Cardiac muscle cell (in vitro differentiated cells and primary cell): ENCODE measurements around the gene LEAP2. TPM values are rescaled to one million over a fixed set of nuclear protein-coding genes. Genes with fewer than 3 reads are reported as not detected.
A peak's percentile ranks its signal among the peaks of the same experiment; 100 is the strongest.

ENCODE experiments used
- DNase-seq, 2 donors: peaks; one replicate each; pipeline versions ENCODE4 v3.0.0 to v3.0.0-alpha.2; 2010 to 2017; ENCODE audit warnings: low read depth in 1 of 2, low spot score in 1 of 2
- H3K27ac ChIP-seq: fragments of 200-600 bp; sonication (generic); 2 replicates; pipeline ENCODE4 v1.5.1; 2016
- H3K27me3 ChIP-seq: fragments of 200-600 bp; sonication (generic); 2 replicates; pipeline ENCODE4 v1.6.0; 2016; ENCODE audit warnings: control low read depth
- H3K36me3 ChIP-seq: fragments of 200-600 bp; sonication (generic); 2 replicates; pipeline ENCODE4 v1.5.1; 2016; ENCODE audit warnings: control low read depth
- H3K4me1 ChIP-seq: fragments of 200-600 bp; sonication (generic); 2 replicates; pipeline ENCODE4 v1.8.1; 2017; ENCODE audit warnings: low read depth, mild to moderate bottlenecking, mixed run types
- H3K4me3 ChIP-seq: fragments of 200-600 bp; sonication (generic); 2 replicates; pipeline ENCODE4 v1.5.1; 2016; ENCODE audit warnings: mild to moderate bottlenecking
- H3K9me3 ChIP-seq: fragments of 200-600 bp; sonication (generic); 2 replicates; pipeline ENCODE4 v1.5.1; 2017; ENCODE audit warnings: low read depth, mild to moderate bottlenecking, control low read depth
- CTCF ChIP-seq: IDR thresholded peaks from 2 replicates; pipeline ENCODE4 v1.5.1; 2012; ENCODE audit warnings: low read depth, mild to moderate bottlenecking, low read length
- polyA plus RNA-seq: library from polyadenylated mRNA; unstranded; fragments of >200 nt; fragmentation: Nextera tagmentation; extraction: Ambion mirVana; gene quantifications from 2 replicates; pipeline ENCODE4 v1.2.1, GENCODE V29; 2016
- total RNA-seq: library from RNA; depleted of rRNA; stranded (reverse); fragments of >200 nt; gene quantifications from 2 replicates; pipeline ENCODE4 v1.2.3, GENCODE V29; 2016

Gene LEAP2
- total and polyA plus RNA-seq, 2 experiments from 2014 or later, result 1.5 to 3.1 TPM

- DNase-seq, result no peak
- Histone ChIP-seq H3K27me3 (no peaks in the 10 kb centered on the region), H3K36me3 (peaks cover 8% of the 10 kb centered on the region), H3K27ac (no peak overlapping the region), H3K4me1 (no peaks in the 10 kb centered on the region), H3K9me3 (no peaks in the 10 kb centered on the region), H3K4me3 (no peak overlapping the region)
- TF ChIP-seq CTCF, result no peak
Measured at GRCh38 chr5:132907161-132907560, 33.7 kb downstream of the LEAP2 start.

DNA sequence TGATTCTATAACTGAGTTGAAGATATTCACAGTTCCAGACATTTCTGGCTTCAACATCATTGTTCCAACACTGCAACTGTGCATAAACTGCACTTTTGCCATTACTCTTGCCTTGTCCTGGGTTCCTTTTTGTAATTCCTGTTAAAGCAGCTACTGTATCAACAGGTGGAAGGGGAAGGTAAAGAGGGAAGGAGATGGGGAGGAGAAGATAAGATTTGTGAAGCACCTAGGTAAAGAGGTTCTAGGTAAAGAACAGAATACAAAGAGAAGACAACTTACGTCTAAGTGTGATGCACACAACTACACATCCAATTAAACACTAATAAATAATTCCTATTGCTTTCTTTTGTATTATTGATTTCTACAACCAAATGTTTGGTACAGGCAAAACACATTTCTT, 36.2 kb downstream of the LEAP2 start:
- H3K27ac ChIP-seq, result peak overlapping the region; percentile 30
- DNase-seq, result no peak
- no peak for TF ChIP-seq CTCF
- peaks cover 9% of the 10 kb centered on the region for H3K36me3 ChIP-seq
- no peak overlapping the region for H3K4me3 ChIP-seq
- H3K4me1 ChIP-seq, result no peaks in the 10 kb centered on the region
- H3K27me3 ChIP-seq, result no peaks in the 10 kb centered on the region
- no peaks in the 10 kb centered on the region for H3K9me3 ChIP-seq

- H3K27ac ChIP-seq, result no peak overlapping the region
- H3K4me3 ChIP-seq, result no peak overlapping the region
- peak in 1 of 2 donors; percentile 6 for DNase-seq
- H3K27me3 ChIP-seq, result no peaks in the 10 kb centered on the region
- H3K36me3 ChIP-seq, result peaks cover 13% of the 10 kb centered on the region
- no peak for TF ChIP-seq CTCF
- no peaks in the 10 kb centered on the region for H3K9me3 ChIP-seq
- no peaks in the 10 kb centered on the region for H3K4me1 ChIP-seq
Measured at GRCh38 chr5:132915681-132916080, 42.2 kb downstream of the LEAP2 start.

DNA sequence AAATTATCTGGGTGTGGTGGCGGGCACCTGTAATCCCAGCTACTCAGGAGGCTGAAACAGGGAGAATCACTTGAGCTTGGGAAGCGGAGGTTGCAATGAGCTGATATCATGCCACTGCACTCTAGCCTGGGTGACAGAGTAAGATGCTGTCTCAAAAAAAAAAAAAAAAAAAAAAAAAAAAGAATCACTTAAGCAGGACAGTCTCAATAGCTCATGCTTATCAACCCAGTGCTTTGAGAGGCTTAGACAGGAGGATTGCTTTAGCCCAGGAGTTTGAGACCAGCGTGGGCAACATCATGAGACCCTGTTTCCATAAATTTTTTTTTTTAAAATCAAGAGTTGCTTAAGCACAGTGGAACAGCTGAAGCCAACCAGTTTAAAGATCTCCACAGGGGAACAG, 42.6 kb downstream of the LEAP2 start:
- Histone ChIP-seq H3K4me3 (no peak overlapping the region), H3K27ac (no peak overlapping the region), H3K27me3 (no peaks in the 10 kb centered on the region), H3K36me3 (peaks cover 13% of the 10 kb centered on the region), H3K9me3 (no peaks in the 10 kb centered on the region), H3K4me1 (no peaks in the 10 kb centered on the region)
- TF ChIP-seq CTCF, result no peak
- DNase-seq, result no peak

Other genes with a start within 250 kb of the LEAP2 start
- not detected in 2 replicates for gene IL13, start 215.5 kb upstream of the LEAP2 start, total RNA-seq
- gene IL13, start 215.5 kb upstream of the LEAP2 start, polyA plus RNA-seq, result not detected in 2 replicates
- not detected in 2 replicates for gene IL4, start 199.7 kb upstream of the LEAP2 start, total RNA-seq
- gene IL4, start 199.7 kb upstream of the LEAP2 start, polyA plus RNA-seq, result not detected in 2 replicates
- gene KIF3A, start 136.1 kb upstream of the LEAP2 start, total RNA-seq, result 4.8 and 5.4 TPM in 2 replicates
- 10.5 and 13.4 TPM in 2 replicates for gene KIF3A, start 136.1 kb upstream of the LEAP2 start, polyA plus RNA-seq
- not detected in 2 replicates for gene CCNI2, start 126.2 kb upstream of the LEAP2 start, total RNA-seq
- gene CCNI2, start 126.2 kb upstream of the LEAP2 start, polyA plus RNA-seq, result 0.66 and 0.97 TPM in 2 replicates
- gene SEPTIN8, start 96.4 kb upstream of the LEAP2 start, total RNA-seq, result 41.0 and 51.9 TPM in 2 replicates
- gene SEPTIN8, start 96.4 kb upstream of the LEAP2 start, polyA plus RNA-seq, result 18.6 and 24.4 TPM in 2 replicates
- gene SOWAHA, start 60.4 kb upstream of the LEAP2 start, total RNA-seq, result 0.14 TPM in 1 of 2 replicates, not detected in the other
- gene SOWAHA, start 60.4 kb upstream of the LEAP2 start, polyA plus RNA-seq, result not detected in 2 replicates
- gene SHROOM1, start 43.0 kb upstream of the LEAP2 start, total RNA-seq, result 8.1 and 9.8 TPM in 2 replicates
- gene SHROOM1, start 43.0 kb upstream of the LEAP2 start, polyA plus RNA-seq, result 13.3 TPM in 2 replicates
- gene GDF9, start 7.2 kb upstream of the LEAP2 start, total RNA-seq, result 0.14 and 0.45 TPM in 2 replicates
- gene GDF9, start 7.2 kb upstream of the LEAP2 start, polyA plus RNA-seq, result 1.8 TPM in 1 of 2 replicates, not detected in the other
- 97.0 and 217 TPM in 2 replicates for gene UQCRQ, start 7.0 kb upstream of the LEAP2 start, total RNA-seq
- gene UQCRQ, start 7.0 kb upstream of the LEAP2 start, polyA plus RNA-seq, result 949 and 1,297 TPM in 2 replicates
- gene AFF4, start 90.0 kb downstream of the LEAP2 start, total RNA-seq, result 52.7 and 83.6 TPM in 2 replicates
- 32.5 and 36.1 TPM in 2 replicates for gene AFF4, start 90.0 kb downstream of the LEAP2 start, polyA plus RNA-seq
- gene ZCCHC10, start 152.9 kb downstream of the LEAP2 start, total RNA-seq, result 7.8 and 14.8 TPM in 2 replicates
- gene ZCCHC10, start 152.9 kb downstream of the LEAP2 start, polyA plus RNA-seq, result 34.8 and 37.9 TPM in 2 replicates
- gene HSPA4, start 178.3 kb downstream of the LEAP2 start, total RNA-seq, result 79.7 and 84.7 TPM in 2 replicates
- gene HSPA4, start 178.3 kb downstream of the LEAP2 start, polyA plus RNA-seq, result 57.1 and 75.1 TPM in 2 replicates